Suprapubic skin (tissue), 3 donors: ENCODE data around the gene UMOD.

Source experiments
- CTCF ChIP-seq, 2 donors: fragments of 200-600 bp in 1 of 2; fragments of 450-650 bp in 1 of 2; sonication (generic) in 1 of 2; IDR thresholded peaks; one replicate each; pipeline ENCODE4 v1.5.1; 2016 to 2019; ENCODE audit warnings: antibody characterized with exemption in 2 of 2, mild to moderate bottlenecking in 1 of 2, moderate library complexity in 1 of 2
- POLR2AphosphoS5 ChIP-seq, 3 donors: sonication (generic); formaldehyde crosslinking; IDR thresholded peaks; one replicate each; pipeline ENCODE4 v1.6.1; 2017; ENCODE audit warnings: antibody characterized with exemption in 3 of 3

- TF ChIP-seq CTCF (IDR thresholded peaks at IDR 0.05), result no peak
- TF ChIP-seq POLR2AphosphoS5 (IDR thresholded peaks at IDR 0.05), result no peak
Observed at GRCh38 chr16:20355114-20355782, 2.7 kb upstream of the UMOD start.
